Choroid plexus epithelial cell (primary cell): ENCODE results near the gene FBLN7.

Experiments
- DNase-seq: peaks from one replicate; pipeline ENCODE4 v3.0.0-alpha.2; 2010; ENCODE audit warnings: low read depth
- H3K4me3 ChIP-seq: 2 replicates; pipeline ENCODE4 v1.5.1; 2011; ENCODE audit warnings: low read depth, mild to moderate bottlenecking, control low read depth, low read length, moderate library complexity
- TF ChIP-seq, protein P1 (sequence below): conservative IDR thresholded peaks from 2 replicates; pipeline ENCODE4 v1.5.1; 2011; ENCODE audit warnings: low read depth, mild to moderate bottlenecking, control low read depth, inconsistent platforms, low read length, moderate library complexity

FBLN7 gene, protein sequence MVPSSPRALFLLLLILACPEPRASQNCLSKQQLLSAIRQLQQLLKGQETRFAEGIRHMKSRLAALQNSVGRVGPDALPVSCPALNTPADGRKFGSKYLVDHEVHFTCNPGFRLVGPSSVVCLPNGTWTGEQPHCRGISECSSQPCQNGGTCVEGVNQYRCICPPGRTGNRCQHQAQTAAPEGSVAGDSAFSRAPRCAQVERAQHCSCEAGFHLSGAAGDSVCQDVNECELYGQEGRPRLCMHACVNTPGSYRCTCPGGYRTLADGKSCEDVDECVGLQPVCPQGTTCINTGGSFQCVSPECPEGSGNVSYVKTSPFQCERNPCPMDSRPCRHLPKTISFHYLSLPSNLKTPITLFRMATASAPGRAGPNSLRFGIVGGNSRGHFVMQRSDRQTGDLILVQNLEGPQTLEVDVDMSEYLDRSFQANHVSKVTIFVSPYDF

DNA sequence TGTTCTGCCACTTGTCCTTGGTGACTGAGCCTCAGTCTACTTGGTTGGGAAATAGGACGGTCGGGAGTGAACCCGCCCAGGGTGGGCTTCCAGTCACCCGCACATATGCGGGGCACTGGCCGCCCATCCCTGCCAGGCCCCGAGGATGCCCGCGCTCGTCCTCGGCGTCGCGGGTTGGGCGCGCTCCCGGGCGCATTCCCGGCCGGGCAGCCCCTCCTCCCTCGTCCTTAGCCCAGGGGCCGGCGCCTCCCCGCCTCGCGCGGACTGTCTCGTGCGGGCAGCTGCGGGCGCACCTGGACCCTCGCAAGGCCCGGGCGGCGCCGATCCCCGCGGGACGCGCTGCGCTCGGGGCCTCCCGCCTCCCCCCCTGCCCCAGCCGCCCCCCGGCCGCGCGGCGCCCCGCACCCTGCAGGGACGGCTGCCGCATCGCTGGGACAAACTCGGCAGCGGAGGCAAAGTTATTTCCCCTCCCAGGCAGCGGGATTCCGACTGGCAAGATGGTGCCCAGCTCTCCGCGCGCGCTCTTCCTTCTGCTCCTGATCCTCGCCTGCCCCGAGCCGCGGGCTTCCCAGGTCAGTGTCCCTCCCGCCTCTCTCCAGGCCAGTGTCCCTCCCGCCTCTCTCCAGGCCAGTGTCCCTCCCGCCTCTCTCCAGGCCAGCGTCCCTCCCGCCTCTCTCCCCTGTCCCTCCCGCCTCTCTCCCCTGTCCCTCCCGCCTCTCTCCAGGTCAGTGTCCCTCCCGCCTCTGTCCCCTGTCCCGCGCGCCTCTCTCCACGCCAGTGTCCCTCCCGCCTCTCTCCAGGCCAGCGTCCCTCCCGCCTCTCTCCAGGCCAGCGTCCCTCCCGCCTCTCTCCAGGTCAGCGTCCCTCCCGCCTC is at the start of gene FBLN7:
Gene FBLN7, plus strand, starts transcription at position 227 of the 874 bp plus-strand sequence. Its CDS starts 271 bp downstream, at position 498.
- TF ChIP-seq, protein P1, sequence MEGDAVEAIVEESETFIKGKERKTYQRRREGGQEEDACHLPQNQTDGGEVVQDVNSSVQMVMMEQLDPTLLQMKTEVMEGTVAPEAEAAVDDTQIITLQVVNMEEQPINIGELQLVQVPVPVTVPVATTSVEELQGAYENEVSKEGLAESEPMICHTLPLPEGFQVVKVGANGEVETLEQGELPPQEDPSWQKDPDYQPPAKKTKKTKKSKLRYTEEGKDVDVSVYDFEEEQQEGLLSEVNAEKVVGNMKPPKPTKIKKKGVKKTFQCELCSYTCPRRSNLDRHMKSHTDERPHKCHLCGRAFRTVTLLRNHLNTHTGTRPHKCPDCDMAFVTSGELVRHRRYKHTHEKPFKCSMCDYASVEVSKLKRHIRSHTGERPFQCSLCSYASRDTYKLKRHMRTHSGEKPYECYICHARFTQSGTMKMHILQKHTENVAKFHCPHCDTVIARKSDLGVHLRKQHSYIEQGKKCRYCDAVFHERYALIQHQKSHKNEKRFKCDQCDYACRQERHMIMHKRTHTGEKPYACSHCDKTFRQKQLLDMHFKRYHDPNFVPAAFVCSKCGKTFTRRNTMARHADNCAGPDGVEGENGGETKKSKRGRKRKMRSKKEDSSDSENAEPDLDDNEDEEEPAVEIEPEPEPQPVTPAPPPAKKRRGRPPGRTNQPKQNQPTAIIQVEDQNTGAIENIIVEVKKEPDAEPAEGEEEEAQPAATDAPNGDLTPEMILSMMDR, result no peak
- peak within 1 kb of the TSS; percentile 55 for H3K4me3 ChIP-seq
- peak; percentile 11 for DNase-seq

DNA sequence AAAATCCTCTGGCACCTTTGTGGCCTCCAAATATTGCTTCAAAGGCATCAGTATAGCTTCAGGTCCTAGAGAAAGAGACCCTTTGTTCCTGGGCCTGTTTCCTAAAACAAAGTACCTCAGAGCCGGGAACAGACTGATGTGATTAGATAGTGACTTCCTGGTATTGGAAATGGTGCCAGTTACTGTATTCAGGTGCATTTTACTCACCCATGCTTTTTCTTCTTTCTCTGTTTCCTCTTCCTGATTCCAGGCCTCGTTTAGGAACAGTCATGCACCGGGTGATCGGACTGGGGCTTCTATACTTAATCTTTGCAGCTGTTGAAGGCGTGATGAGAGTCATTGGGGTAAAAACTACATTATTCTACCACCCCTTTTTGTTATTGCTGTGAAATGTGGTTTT is 48.8 kb upstream of the FBLN7 start:
- no peak for DNase-seq

DNA sequence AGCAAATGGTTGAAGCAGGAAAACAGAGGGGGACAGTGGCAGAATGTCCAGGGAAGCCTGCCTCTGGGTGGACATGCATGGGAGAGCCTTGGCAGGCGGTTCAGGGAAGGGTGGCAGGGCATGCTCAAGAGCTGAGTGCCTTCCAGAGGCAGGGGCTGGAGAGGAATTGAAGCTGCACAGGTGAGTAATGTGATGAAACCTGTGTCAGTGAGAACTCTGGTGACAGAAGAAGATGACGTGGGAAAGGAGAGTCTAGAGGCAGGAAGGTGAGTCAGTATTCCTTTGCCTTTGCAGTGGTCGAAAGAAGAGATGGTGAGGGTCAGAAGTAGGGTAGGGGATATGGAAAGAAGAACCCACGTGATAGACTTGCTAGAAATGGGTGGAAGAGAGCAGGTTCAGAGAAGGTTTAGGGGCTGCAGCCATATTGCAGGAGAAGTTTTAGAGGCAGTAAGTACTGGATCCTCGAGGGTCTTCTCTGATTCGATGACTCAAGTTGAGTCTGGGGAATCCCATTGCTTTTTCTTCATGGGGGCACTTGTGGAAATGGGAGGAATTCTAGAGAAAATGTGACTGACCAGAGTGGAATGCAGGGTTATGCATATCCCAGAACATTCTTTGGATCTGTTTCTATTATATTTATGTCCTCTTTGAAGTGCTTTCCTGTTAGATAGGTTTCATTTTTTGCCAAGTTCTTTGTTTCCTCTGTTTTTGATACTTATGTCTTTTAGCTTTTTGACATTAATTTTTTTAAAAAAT is 45.7 kb upstream of the FBLN7 start:
- TF ChIP-seq, protein P1, result no peak
- peak; percentile 77 for DNase-seq
- no peak overlapping the region for H3K4me3 ChIP-seq

More for the DNA sequence above, 48.8 kb upstream of the FBLN7 start:
- H3K4me3 ChIP-seq, result no peak overlapping the region
- TF ChIP-seq, protein P1, result no peak

DNA sequence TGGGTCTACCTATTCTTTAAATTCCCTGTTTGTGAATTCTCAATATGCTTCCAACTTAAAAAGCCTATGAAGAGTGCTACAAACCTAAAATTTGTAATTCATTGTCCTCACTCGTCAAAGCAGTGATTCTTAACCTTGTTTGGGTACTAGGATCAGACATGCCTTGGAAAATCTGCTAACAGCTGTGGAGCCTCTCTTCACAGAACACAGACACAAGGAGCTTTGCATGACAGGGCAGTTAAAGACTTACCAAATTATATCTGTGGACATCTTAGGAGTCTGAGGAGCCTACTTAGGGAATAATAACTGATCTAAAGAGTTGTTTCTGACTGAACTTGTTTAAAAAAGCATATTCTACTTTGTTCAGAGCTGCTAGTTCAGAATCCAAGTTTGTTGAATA is 45.0 kb upstream of the FBLN7 start:
- H3K4me3 ChIP-seq, result no peak overlapping the region
- TF ChIP-seq, protein P1, result no peak
- no peak for DNase-seq

DNA sequence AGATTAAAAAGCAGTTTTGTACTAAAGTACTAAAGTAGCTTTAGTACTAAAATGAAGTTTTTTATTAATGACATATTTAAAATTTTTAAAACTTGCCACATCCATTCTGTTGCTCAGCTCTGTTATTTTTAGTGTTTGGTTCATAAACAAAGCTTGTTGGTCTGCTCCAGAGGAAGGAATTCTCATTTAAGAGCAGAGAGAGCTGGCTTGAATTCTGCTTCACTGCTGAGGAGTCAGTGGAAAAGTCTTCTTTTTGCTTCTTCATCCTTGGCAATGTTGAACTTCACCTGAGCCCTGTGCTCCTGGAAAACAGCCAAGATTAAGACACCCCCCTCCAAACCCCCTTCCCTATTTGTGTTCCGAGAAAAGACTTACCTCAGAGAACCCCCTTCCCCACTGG is 42.5 kb upstream of the FBLN7 start:
- no peak for DNase-seq
- TF ChIP-seq, protein P1, result no peak
- no peak overlapping the region for H3K4me3 ChIP-seq

DNA sequence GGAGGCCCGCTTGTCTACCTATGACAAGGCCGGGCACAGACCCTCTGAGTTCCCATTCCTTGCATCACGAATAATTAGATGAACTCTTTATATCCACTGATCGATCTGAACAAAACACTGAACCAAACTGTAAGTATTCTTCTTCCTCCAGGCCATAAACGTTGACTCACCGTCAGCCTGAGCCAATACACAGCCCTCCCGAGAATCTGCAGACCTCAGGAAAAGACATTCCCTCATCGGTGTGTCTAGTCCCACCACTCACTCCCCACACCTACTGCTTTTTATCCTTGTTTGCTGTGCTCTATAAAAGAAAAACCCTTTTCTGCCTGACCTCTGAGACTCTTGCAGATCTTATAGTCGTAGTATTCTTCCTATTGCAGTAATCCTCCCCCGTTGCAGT is 42.1 kb upstream of the FBLN7 start:
- TF ChIP-seq, protein P1, result no peak
- no peak overlapping the region for H3K4me3 ChIP-seq
- DNase-seq, result no peak
